Stimulated activated CD4-positive, alpha-beta T cell treated with anti-CD3 and anti-CD28 coated beads, TNF-alpha, amount 100 ng/mL, for 24 hours (primary cell): ENCODE data around the gene CHRFAM7A.
"Not testable (repeated sequence)": the region's sequence is repeated elsewhere in the genome, so short reads cannot be mapped to it uniquely, and the experiment has no call there.

Experiments used
- DNase-seq, 3 experiments: peaks; one replicate each; pipeline ENCODE4 v3.0.0-alpha.2; 2020; ENCODE audit warnings: low read depth in 3 of 3

The CHRFAM7A gene

DNA sequence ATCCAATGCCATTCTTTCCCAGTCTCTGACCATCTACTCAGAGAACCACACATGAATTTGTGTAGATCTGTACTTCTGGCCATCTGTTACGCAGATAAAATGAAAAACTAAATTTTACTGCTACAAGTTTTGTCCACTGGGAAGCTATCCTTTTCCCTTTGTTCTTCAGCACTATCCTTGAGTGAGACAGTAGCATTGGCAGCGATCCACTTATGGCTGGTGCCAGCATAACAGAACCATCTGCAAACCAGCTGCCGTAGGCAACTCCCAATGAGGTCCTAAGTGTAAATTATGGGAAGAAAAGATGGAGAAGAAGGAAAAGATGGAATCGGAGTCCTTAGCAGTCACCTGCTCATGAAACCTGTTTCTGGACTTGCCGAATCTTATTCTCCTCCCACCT, 72.3 kb downstream of the CHRFAM7A start:
- DNase-seq: not testable (repeated sequence)

DNA sequence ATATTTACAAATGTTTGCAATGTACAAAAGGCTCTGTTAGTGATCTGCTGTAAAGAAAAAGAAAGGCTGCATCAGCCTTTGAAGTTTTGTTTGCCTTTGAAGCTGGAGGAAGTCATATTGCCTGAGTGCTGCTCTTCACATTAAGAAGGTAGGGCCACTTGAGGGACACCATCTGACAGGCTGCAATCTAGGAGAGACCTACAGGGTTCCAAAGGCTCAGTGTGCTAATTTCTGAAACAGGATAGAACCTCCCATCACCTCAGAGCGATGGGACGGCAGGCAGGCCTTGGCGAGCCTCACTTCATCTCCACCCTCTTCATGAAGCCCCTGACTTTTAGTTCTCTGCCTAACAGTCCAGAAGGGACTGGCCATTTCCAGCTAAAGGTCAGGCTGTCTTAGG, 77.6 kb downstream of the CHRFAM7A start:
- not testable (repeated sequence) for DNase-seq

DNA sequence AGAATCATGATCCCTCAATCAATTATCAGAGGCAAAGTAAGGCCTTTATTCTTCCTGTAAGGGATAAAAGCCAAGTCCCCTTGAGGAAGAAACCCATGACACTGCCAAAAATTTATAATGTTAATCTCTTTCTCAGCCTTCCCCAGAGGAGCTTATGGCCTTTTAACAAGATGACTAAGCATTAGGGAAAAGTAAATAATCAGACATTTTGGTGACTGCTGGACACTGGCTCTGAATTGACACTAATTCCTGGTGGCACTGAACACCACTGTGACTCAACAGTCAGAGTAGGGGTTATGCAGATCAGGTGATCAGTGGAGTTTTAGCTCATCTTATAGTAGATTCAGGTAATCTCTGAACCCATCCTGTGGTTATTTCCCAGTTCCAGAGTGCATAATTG, 82.8 kb downstream of the CHRFAM7A start:
- not testable (repeated sequence) for DNase-seq
